Measurements from ENCODE around the gene YPEL4. TPM values are rescaled to one million over a fixed set of nuclear protein-coding genes. Genes with fewer than 3 reads are reported as not detected.

The YPEL4 gene
- total RNA-seq, 1 donor from 2014 or later: 0.48 TPM

GRCh38 chr11:57675176-57675941, 25.6 kb upstream of the YPEL4 start:
- no peak for DNase-seq (ENCODE audit: extremely low spot score, unreplicated experiment)
- Mint-ChIP-seq H3K4me3 (peak overlapping the region; percentile 51), H3K27me3 (no peaks in the 10 kb centered on the region), H3K9me3 (no peaks in the 10 kb centered on the region), H3K4me1 (ENCODE audit: unreplicated experiment) (peaks cover 25% of the 10 kb centered on the region), H3K36me3 (peaks cover 31% of the 10 kb centered on the region), H3K27ac (peak overlapping the region; percentile 54)
- no peak for TF ChIP-seq CTCF (conservative IDR thresholded peaks at IDR 0.05)

GRCh38 chr11:57674251-57674650, 24.5 kb upstream of the YPEL4 start:
- Mint-ChIP-seq H3K4me1 (ENCODE audit: unreplicated experiment) (peaks cover 29% of the 10 kb centered on the region), H3K4me3 (peak overlapping the region; percentile 4), H3K9me3 (no peaks in the 10 kb centered on the region), H3K27me3 (no peaks in the 10 kb centered on the region), H3K36me3 (peaks cover 30% of the 10 kb centered on the region), H3K27ac (peak overlapping the region; percentile 54)
- TF ChIP-seq CTCF (conservative IDR thresholded peaks at IDR 0.05): no peak
- no peak for DNase-seq (ENCODE audit: extremely low spot score, unreplicated experiment)

- no peak for TF ChIP-seq CTCF (conservative IDR thresholded peaks at IDR 0.05)
- Mint-ChIP-seq H3K36me3 (peaks cover 11% of the 10 kb centered on the region), H3K4me3 (peak overlapping the region; percentile 96), H3K27me3 (no peaks in the 10 kb centered on the region), H3K4me1 (ENCODE audit: unreplicated experiment) (peaks cover 19% of the 10 kb centered on the region), H3K9me3 (no peaks in the 10 kb centered on the region), H3K27ac (peak overlapping the region; percentile 100)
- DNase-seq (ENCODE audit: extremely low spot score, unreplicated experiment): no peak
These were observed 18.7 kb upstream of the YPEL4 start for GRCh38 chr11:57668434-57668782.

- H3K27ac Mint-ChIP-seq: peak within 1 kb of the TSS; percentile 100
- H3K36me3 Mint-ChIP-seq: peaks cover 7% of the 10 kb centered on the region
- no peaks in the 10 kb centered on the region for H3K27me3 Mint-ChIP-seq
- peak within 1 kb of the TSS; percentile 96 for H3K4me3 Mint-ChIP-seq
- peak; percentile 64 for TF ChIP-seq CTCF (conservative IDR thresholded peaks at IDR 0.05)
- H3K9me3 Mint-ChIP-seq: no peaks in the 10 kb centered on the region
- peaks cover 15% of the 10 kb centered on the region for H3K4me1 Mint-ChIP-seq (ENCODE audit: unreplicated experiment)
- peak; percentile 100 for DNase-seq (ENCODE audit: extremely low spot score, unreplicated experiment)
These were observed 18.2 kb upstream of the YPEL4 start, which contains the start of gene ZDHHC5 for GRCh38 chr11:57667736-57668433. Gene ZDHHC5, plus strand, starts transcription at chr11:57668114. Its CDS starts 4,977 bp downstream, at chr11:57673091.

- H3K27me3 Mint-ChIP-seq: no peaks in the 10 kb centered on the region
- peaks cover 4% of the 10 kb centered on the region for H3K36me3 Mint-ChIP-seq
- peak overlapping the region; percentile 96 for H3K4me3 Mint-ChIP-seq
- peak overlapping the region; percentile 100 for H3K27ac Mint-ChIP-seq
- H3K4me1 Mint-ChIP-seq (ENCODE audit: unreplicated experiment): peaks cover 11% of the 10 kb centered on the region
- peak; percentile 6 for TF ChIP-seq CTCF (conservative IDR thresholded peaks at IDR 0.05)
- no peaks in the 10 kb centered on the region for H3K9me3 Mint-ChIP-seq
- peak; percentile 92 for DNase-seq (ENCODE audit: extremely low spot score, unreplicated experiment)
These were observed 17.5 kb upstream of the YPEL4 start for GRCh38 chr11:57667117-57667735.

Data from type B pancreatic cell (in vitro differentiated cells).